HEK293T (cell line): Measurements from ENCODE around the gene FFAR3.

ENCODE experiments used
- CTCF ChIA-PET: fragments of 350-600 bp; formaldehyde crosslinking; extraction: SDS; loops from one replicate; lab custom pipeline; 2021; ENCODE audit warnings: antibody characterized with exemption, inconsistent platforms; lab: Yijun Ruan, JAX
- POLR2A ChIA-PET: fragments of 350-600 bp; formaldehyde crosslinking; extraction: SDS; loops from one replicate; lab custom pipeline; 2020; ENCODE audit warnings: antibody characterized with exemption, inconsistent platforms; lab: Yijun Ruan, JAX
- DNase-seq: peaks from one replicate; pipeline ENCODE4 v3.0.0; 2012; ENCODE audit warnings: mixed read lengths; ENCODE audit errors: extremely low spot score
- ARNT ChIP-seq: fragments of 450-650 bp; IDR thresholded peaks from 2 replicates; pipeline ENCODE4 v1.6.1; 2017; ENCODE audit warnings: mild to moderate bottlenecking
- BHLHE40 ChIP-seq: fragments of 450-650 bp; IDR thresholded peaks from 2 replicates; pipeline ENCODE4 v1.6.1; 2016; ENCODE audit warnings: mild to moderate bottlenecking, moderate library complexity, borderline replicate concordance
- CTBP1 ChIP-seq: fragments of 450-650 bp; IDR thresholded peaks from 2 replicates; pipeline ENCODE4 v1.6.1; 2016; ENCODE audit warnings: borderline replicate concordance
- ELF4 ChIP-seq: fragments of 450-650 bp; IDR thresholded peaks from 2 replicates; pipeline ENCODE4 v1.6.1; 2017; ENCODE audit warnings: antibody characterized with exemption
- FOXA1 ChIP-seq: fragments of 450-650 bp; IDR thresholded peaks from 2 replicates; pipeline ENCODE4 v1.6.1; 2016; ENCODE audit warnings: mild to moderate bottlenecking
- FOXK2 ChIP-seq: fragments of 450-650 bp; IDR thresholded peaks from 2 replicates; pipeline ENCODE4 v1.6.1; 2016; ENCODE audit warnings: mild to moderate bottlenecking
- FOXM1 ChIP-seq: fragments of 450-650 bp; IDR thresholded peaks from 2 replicates; pipeline ENCODE4 v1.6.1; 2017; ENCODE audit warnings: mild to moderate bottlenecking, borderline replicate concordance
- HDGF ChIP-seq: fragments of 450-650 bp; IDR thresholded peaks from 2 replicates; pipeline ENCODE4 v1.6.1; 2017; ENCODE audit warnings: antibody characterized with exemption, borderline replicate concordance
- L3MBTL2 ChIP-seq: fragments of 450-650 bp; conservative IDR thresholded peaks from 2 replicates; pipeline ENCODE4 v1.6.1; 2016; ENCODE audit warnings: mild to moderate bottlenecking
- LEF1 ChIP-seq: fragments of 450-650 bp; IDR thresholded peaks from 2 replicates; pipeline ENCODE4 v1.6.1; 2017; ENCODE audit warnings: mild to moderate bottlenecking, borderline replicate concordance
- NFRKB ChIP-seq: fragments of 450-650 bp; IDR thresholded peaks from 2 replicates; pipeline ENCODE4 v1.6.1; 2016; ENCODE audit warnings: mild to moderate bottlenecking, moderate library complexity
- PKNOX1 ChIP-seq: fragments of 450-650 bp; IDR thresholded peaks from 2 replicates; pipeline ENCODE4 v1.6.1; 2016
- SP1 ChIP-seq: fragments of 450-650 bp; IDR thresholded peaks from 2 replicates; pipeline ENCODE4 v1.6.1; 2017
- SUZ12 ChIP-seq: fragments of 450-650 bp; IDR thresholded peaks from 2 replicates; pipeline ENCODE4 v1.6.1; 2016; ENCODE audit warnings: mild to moderate bottlenecking
- TARDBP ChIP-seq: fragments of 450-650 bp; IDR thresholded peaks from 2 replicates; pipeline ENCODE4 v1.6.1; 2016
- ZNF384 ChIP-seq: fragments of 450-650 bp; IDR thresholded peaks from 2 replicates; pipeline ENCODE4 v1.6.1; 2016

Gene FFAR3

DNA sequence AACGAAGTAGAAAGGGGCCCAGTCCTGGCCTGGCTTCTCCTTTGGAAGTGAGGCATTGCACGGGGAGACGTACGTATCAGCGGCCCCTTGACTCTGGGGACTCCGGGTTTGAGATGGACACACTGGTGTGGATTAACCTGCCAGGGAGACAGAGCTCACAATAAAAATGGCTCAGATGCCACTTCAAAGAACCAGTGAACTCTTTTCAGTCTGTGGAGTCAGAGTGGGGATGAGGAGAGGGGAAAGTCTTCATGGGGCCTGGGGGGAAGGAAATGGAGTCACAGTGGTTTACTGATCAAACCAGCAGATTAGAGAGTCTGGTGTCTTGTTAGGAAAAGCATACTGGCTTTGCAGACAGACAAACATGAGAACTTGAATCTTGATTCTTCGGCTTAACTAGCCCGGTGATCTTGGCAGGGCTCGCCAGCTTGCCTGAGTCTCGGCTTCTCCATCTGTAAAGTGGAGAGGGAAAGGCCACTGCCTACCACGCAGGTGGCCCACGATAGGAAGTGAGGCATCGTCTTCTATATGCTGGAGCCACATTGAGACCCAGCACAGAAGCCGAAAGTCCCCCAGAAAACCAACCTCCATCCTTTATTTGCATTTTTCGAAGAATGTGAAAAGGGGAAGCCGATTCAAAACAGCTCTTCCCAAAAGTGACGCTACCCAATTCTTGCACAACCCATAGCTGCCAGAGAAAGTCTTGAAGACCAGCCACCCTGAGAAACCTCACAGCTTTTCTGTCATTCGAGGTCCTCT lies 10.9 kb upstream of the FFAR3 start, which contains the start of gene FFAR1:
TSS of gene FFAR1 (plus strand) at position 732 of the 759 bp plus-strand sequence. CDS start 3,650 bp downstream, outside the sequence.
- CTCF ChIA-PET = no interaction called here
- DNase-seq = no peak
- POLR2A ChIA-PET = no interaction called here
- TF ChIP-seq HDGF (no peak), BHLHE40 (no peak), FOXA1 (no peak), L3MBTL2 (no peak), ELF4 (no peak), SUZ12 (no peak), TARDBP (no peak), FOXK2 (no peak), CTBP1 (no peak), ZNF384 (no peak)

- ChIA-PET CTCF (no interaction called here), POLR2A (no interaction called here)
- DNase-seq = no peak
- TF ChIP-seq FOXA1 (no peak), ARNT (no peak), PKNOX1 (no peak), SP1 (no peak), L3MBTL2 (no peak), ZNF384 (no peak)
Observed at GRCh38 chr19:35347930-35348298, 10.3 kb upstream of the FFAR3 start.

DNA sequence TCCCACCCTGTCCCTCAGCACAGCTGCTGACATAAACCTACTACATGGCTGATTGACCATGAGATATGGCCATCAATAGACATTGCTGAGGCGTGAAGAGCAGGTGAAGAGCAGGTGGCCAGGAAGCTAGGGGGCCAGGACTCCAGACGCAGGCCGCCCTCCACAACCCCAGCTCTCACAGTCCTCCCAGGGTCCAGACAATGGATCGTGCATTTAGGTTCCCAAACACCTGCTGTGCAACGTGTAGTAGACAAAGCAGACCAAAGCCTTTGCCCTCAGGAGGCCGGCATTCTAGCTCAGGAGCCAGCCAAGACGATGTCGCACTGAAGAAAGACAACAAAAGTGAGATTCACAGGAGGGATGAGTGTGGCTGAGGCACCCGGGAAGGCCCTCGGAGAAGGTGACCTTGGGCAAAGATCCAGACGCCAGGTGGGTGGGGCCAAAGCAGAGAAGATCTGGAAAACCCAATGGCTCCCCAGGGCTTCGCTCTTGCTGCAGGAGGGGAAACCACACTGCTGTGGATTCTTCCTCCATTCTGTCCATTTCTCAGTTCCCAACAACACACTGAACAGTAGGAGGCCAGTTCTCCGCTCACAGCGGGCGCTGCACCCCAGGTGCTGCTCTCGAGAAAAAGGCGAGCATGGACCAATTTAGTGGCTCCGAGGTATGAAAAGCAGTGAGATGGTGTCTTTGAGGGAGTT lies 9.2 kb upstream of the FFAR3 start:
- ChIA-PET CTCF (interaction anchor here (0.6 to 1.0 kb wide), 2 partner anchors 146 to 278 kb away, joined by 4 read pairs; no protein-coding TSS in a partner anchor), POLR2A (no interaction called here)
- no peak for DNase-seq
- TF ChIP-seq LEF1 = no peak
- TF ChIP-seq FOXA1 = no peak
- no peak for TF ChIP-seq SUZ12
- TF ChIP-seq NFRKB = no peak
- no peak for TF ChIP-seq ZNF384
- TF ChIP-seq FOXK2 = no peak
- no peak for TF ChIP-seq TARDBP
- TF ChIP-seq ELF4 = no peak
- no peak for TF ChIP-seq BHLHE40
- no peak for TF ChIP-seq HDGF
- TF ChIP-seq ARNT = no peak
- no peak for TF ChIP-seq FOXM1
- TF ChIP-seq SP1 = no peak
- TF ChIP-seq L3MBTL2 = no peak
- no peak for TF ChIP-seq CTBP1
- no peak for TF ChIP-seq PKNOX1

GRCh38 chr19:35349614-35350521 lies 8.4 kb upstream of the FFAR3 start:
- TF ChIP-seq HDGF (no peak), TARDBP (no peak), SUZ12 (no peak), L3MBTL2 (no peak), NFRKB (no peak), LEF1 (no peak), CTBP1 (no peak), BHLHE40 (no peak), PKNOX1 (no peak)
- DNase-seq = no peak
- ChIA-PET POLR2A (no interaction called here), CTCF (interaction anchor here (1.0 kb wide), 1 partner anchor 145 kb away, joined by 4 read pairs; no protein-coding TSS in a partner anchor)

- ChIA-PET CTCF (no interaction called here), POLR2A (no interaction called here)
- DNase-seq = no peak
- TF ChIP-seq ARNT = no peak
- TF ChIP-seq BHLHE40 = no peak
- TF ChIP-seq FOXA1 = no peak
- TF ChIP-seq FOXK2 = no peak
- no peak for TF ChIP-seq ELF4
- no peak for TF ChIP-seq LEF1
Observed at GRCh38 chr19:35350591-35350990, 7.7 kb upstream of the FFAR3 start.
